HepG2 (cell line): ENCODE measurements around the gene NAT10. TPM values are rescaled to one million over a fixed set of nuclear protein-coding genes. Genes with fewer than 3 reads are reported as not detected.
A peak's percentile ranks its signal among the peaks of the same experiment; 100 is the strongest.
"Not testable (repeated sequence)": the region's sequence is repeated elsewhere in the genome, so short reads cannot be mapped to it uniquely, and the experiment has no call there.

Source experiments
- ATAC-seq: fragments of 200-7000 bp; cut with Tn5 transposase; 3 replicates; pipeline ENCODE4 v1.9.1; 2020; ENCODE audit warnings: mild to moderate bottlenecking, moderate library complexity
- BruUV-seq: library from RNA; stranded (reverse); fragments of 400-500 nt; replicated peaks from 2 replicates; lab custom pipeline; 2021; lab: Mats Ljungman, UMichigan
- CTCF ChIA-PET: fragments of 300-600 bp; formaldehyde crosslinking; extraction: SDS; loops from one replicate; lab custom pipeline; 2021; ENCODE audit warnings: low total read pairs, inconsistent platforms, low intra/inter-chr PET ratio; lab: Yijun Ruan, JAX
- POLR2A ChIA-PET: fragments of 350-600 bp; sonication (Branson Sonifier 250); formaldehyde crosslinking; loops from one replicate; lab custom pipeline; 2020; ENCODE audit warnings: antibody characterized with exemption, inconsistent platforms; lab: Yijun Ruan, JAX
- DNase-seq: peaks from one replicate; pipeline ENCODE4 v3.0.0-alpha.2; 2015; ENCODE audit warnings: low spot score
- FAIRE-seq: peaks from 3 replicates; lab custom pipeline; 2011; peaks lifted over from hg19 to GRCh38; lab: Jason Lieb, UNC
- H2AFZ ChIP-seq: one replicate; pipeline ENCODE4 v1.6.1; 2011; ENCODE audit warnings: low read length, inconsistent platforms
- H3K27ac ChIP-seq: fragments of 300-600 bp; 3 replicates; pipeline ENCODE4 v1.8.0; 2011; ENCODE audit warnings: mixed run types, mild to moderate bottlenecking, mixed read lengths, low read length, inconsistent platforms; ENCODE audit not compliant: insufficient read depth; ENCODE audit errors: extremely low read length
- H3K27me3 ChIP-seq, 2 experiments: fragments of 200-600 bp in 1 of 2; 2 replicates in 1 of 2; 3 replicates in 1 of 2; pipeline versions ENCODE4 v1.6.0 to v1.8.0; 2011; ENCODE audit warnings: low read length in 2 of 2, mild to moderate bottlenecking in 2 of 2, moderate library complexity in 2 of 2, inconsistent platforms in 1 of 2; ENCODE audit not compliant: insufficient read depth in 2 of 2, control insufficient read depth in 1 of 2
- H3K36me3 ChIP-seq, 2 experiments: fragments of 200-600 bp in 1 of 2; replicated peaks in 1 of 2; 2 replicates in 1 of 2; 3 replicates in 1 of 2; pipeline versions ENCODE4 v1.5.1 to v1.8.0; 2011; ENCODE audit warnings: low read length in 2 of 2, inconsistent platforms in 1 of 2; ENCODE audit not compliant: insufficient read depth in 2 of 2, control insufficient read depth in 1 of 2
- H3K4me1 ChIP-seq: 2 replicates; pipeline ENCODE4 v1.5.1; 2012; ENCODE audit warnings: low read length, inconsistent platforms; ENCODE audit not compliant: insufficient read depth
- H3K4me2 ChIP-seq: 2 replicates; pipeline ENCODE4 v1.6.0; 2011; ENCODE audit warnings: low read depth, low read length, inconsistent platforms
- H3K4me3 ChIP-seq, 3 experiments: fragments of 200-600 bp in 1 of 3; sonication (generic), shearing (Covaris generic) in 1 of 3; replicated peaks in 1 of 3; 2 replicates each; pipeline ENCODE4 v1.5.1; 2011 to 2016; ENCODE audit warnings: low read length in 3 of 3, inconsistent platforms in 2 of 3, low read depth in 2 of 3, mild to moderate bottlenecking in 2 of 3, control low read depth in 1 of 3, mixed read lengths in 1 of 3; ENCODE audit not compliant: insufficient read depth in 1 of 3
- H3K79me2 ChIP-seq: one replicate; pipeline ENCODE4 v1.6.1; 2011; ENCODE audit warnings: low read length, inconsistent platforms; ENCODE audit not compliant: insufficient read depth
- H3K9ac ChIP-seq: 2 replicates; pipeline ENCODE4 v1.6.0; 2011; ENCODE audit warnings: mild to moderate bottlenecking, low read depth, low read length, inconsistent platforms; ENCODE audit not compliant: insufficient read depth
- H3K9me3 ChIP-seq: 2 replicates; pipeline ENCODE4 v1.5.1; 2012; ENCODE audit warnings: mild to moderate bottlenecking, low read length
- H4K20me1 ChIP-seq: 2 replicates; pipeline ENCODE4 v1.6.0; 2011; ENCODE audit warnings: inconsistent platforms, mild to moderate bottlenecking, low read length, moderate library complexity; ENCODE audit not compliant: insufficient read depth
- HHEX ChIP-seq: IDR thresholded peaks from 2 replicates; pipeline ENCODE4 v1.6.1; 2016; ENCODE audit warnings: control low read depth
- PAF1 ChIP-seq: IDR thresholded peaks from 2 replicates; pipeline ENCODE4 v1.6.1; 2016; ENCODE audit warnings: missing genetic modification reagents, missing compliant biosample characterization
- SSRP1 ChIP-seq: IDR thresholded peaks from 2 replicates; pipeline ENCODE4 v1.6.1; 2016; ENCODE audit warnings: control low read depth
- ZNF552 ChIP-seq: sonication (generic); formaldehyde crosslinking; IDR thresholded peaks from 2 replicates; pipeline ENCODE4 v1.9.0; 2022; ENCODE audit warnings: missing genetic modification reagents, mild to moderate bottlenecking, borderline replicate concordance
- WGBS: methylation state at CpG from one replicate; pipeline ENCODE4 v1.1.6; 2017; ENCODE audit warnings: low lambda C conversion rate; 5-methylcytosine and 5-hydroxymethylcytosine counted together
- in situ Hi-C: cut with HindIII; loops from 2 replicates; pipeline ENCODE4 v1.10.0; 2017; ENCODE audit warnings: low pct_unique_long_range_greater_than_20kb; ENCODE audit not compliant: extremely low pct_ligation_motif_present
- intact Hi-C: fragments of 100-400 bp; cut with micrococcal nuclease; formaldehyde crosslinking; loops from one replicate; pipeline ENCODE4 v1.10.0; 2022; ENCODE audit not compliant: unreplicated experiment
- polyA plus RNA-seq, 8 experiments: library from polyadenylated mRNA; depleted of rRNA in 3 of 8; stranded (reverse) in 7 of 8; unstranded in 1 of 8; fragments of >200 nt; fragmentation: Illumina TruSeq in 4 of 8; extraction: Trizol in 4 of 8; gene quantifications; 2 replicates each; pipeline versions ENCODE4 v1.2.1 to v1.2.3, GENCODE V29; 2011 to 2016; ENCODE audit warnings: low read depth in 4 of 8, missing spikeins in 1 of 8, mixed read lengths in 1 of 8; ENCODE audit not compliant: insufficient read depth in 1 of 8
- total RNA-seq, 5 experiments: library from RNA; depleted of rRNA; stranded (reverse); fragments of >200 nt; fragmentation: Illumina TruSeq; extraction: Trizol; gene quantifications; 2 replicates each; pipeline ENCODE4 v1.2.3, GENCODE V29; 2016; ENCODE audit warnings: low read depth in 1 of 5
- TF ChIP-seq, protein P1 (sequence below): sonication (generic); formaldehyde crosslinking; IDR thresholded peaks from 2 replicates; pipeline ENCODE4 v1.9.0; 2021; ENCODE audit warnings: missing genetic modification reagents, borderline replicate concordance
- TF ChIP-seq, protein P2 (sequence below): IDR thresholded peaks from 2 replicates; pipeline ENCODE4 v1.6.1; 2012; ENCODE audit warnings: inconsistent platforms
- TF ChIP-seq, protein P3 (sequence below): IDR thresholded peaks from 2 replicates; pipeline ENCODE4 v1.6.1; 2016; ENCODE audit warnings: mild to moderate bottlenecking, missing biosample characterization, missing genetic modification reagents
- TF ChIP-seq, protein P4 (sequence below): sonication (generic); formaldehyde crosslinking; conservative IDR thresholded peaks from 2 replicates; pipeline ENCODE4 v1.4.0; 2020; ENCODE audit warnings: missing genetic modification reagents
- TF ChIP-seq, protein P5 (sequence below): sonication (generic); formaldehyde crosslinking; IDR thresholded peaks from 2 replicates; pipeline ENCODE4 v1.5.1; 2020; ENCODE audit warnings: missing genetic modification reagents, mild to moderate bottlenecking, borderline replicate concordance

The NAT10 gene
- total and polyA plus RNA-seq, 2 of the 13 experiments (the other 11 are each of a cell fraction or from before 2014, with no cell fraction given): 33.9 to 51.9 TPM

DNA sequence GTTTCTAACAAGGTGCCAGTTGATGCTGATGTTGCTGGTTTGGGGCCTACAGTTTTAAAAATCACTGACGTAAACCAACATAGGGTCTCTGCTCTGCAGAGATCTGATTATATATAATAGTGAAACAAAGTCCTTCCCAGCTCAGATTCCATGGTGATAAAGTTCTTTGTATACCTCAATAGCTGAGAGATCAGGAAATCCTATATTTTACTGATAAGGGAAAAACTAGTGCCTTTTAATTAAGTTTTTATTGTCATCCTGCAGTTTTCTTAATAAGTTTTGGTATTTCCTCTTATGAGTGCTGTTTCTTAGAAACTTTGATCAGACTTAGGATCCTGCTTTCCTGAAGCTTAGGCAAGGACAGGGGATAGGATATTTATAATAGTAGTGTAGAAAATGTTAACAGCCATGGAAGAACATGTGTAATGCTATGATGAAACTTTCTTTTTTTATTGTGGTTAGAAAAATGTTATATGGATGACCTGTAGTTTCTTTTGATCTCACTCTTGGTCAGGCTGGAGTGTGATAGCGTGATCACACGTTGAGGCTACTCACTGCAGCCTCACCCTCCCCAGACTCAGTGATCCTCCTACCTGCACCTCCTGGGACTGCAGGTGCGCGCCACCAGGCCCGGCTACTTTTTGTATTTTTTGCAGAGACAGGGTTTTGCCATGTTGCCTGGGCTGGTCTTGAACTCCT is 39.8 kb upstream of the NAT10 start:
- in situ Hi-C loops: no loop called here
- 98% methylated on average over 6 of the region's 6 CpGs for WGBS

DNA sequence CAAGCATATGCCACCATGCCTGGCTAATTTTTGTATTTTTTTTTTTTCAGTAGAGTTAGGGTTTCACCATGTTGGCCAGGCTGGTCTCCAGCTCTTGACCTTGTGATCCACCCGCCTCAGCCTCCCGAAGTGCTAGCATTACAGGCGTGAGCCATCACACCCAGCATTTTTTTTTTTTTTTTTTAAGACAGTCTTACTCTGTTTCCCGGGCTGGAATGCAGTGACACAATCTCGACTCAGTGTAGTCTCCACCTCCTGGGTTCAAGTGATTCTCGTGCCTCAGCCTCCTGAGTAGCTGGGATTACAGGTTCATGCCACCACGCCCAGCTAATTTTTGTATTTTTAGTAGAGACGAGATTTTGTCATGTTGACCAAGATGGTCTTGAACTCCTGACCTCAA is 38.7 kb upstream of the NAT10 start:
- 96% methylated on average over 8 of the region's 8 CpGs for WGBS
- CTCF ChIA-PET, H3K4me2 ChIP-seq, FAIRE-seq, H3K27me3 ChIP-seq, H3K9me3 ChIP-seq, H3K4me3 ChIP-seq, H2AFZ ChIP-seq, ATAC-seq, in situ Hi-C loops, H3K9ac ChIP-seq, BruUV-seq, intact Hi-C loops, DNase-seq, H3K27ac ChIP-seq, POLR2A ChIA-PET: not testable (repeated sequence)
- H4K20me1 ChIP-seq: peaks cover 79% of the 10 kb centered on the region
- H3K79me2 ChIP-seq: peaks cover 89% of the 10 kb centered on the region
- H3K36me3 ChIP-seq: peaks cover 0 to 32% of the 10 kb centered on the region in 2 experiments; a peak in 2 of 5 replicates
- peaks cover 14% of the 10 kb centered on the region for H3K4me1 ChIP-seq

More for the DNA sequence above, 39.8 kb upstream of the NAT10 start:
- Histone ChIP-seq H2AFZ (no peak overlapping the region), H3K36me3 (peaks cover 2 to 28% of the 10 kb centered on the region in 2 experiments; a peak in 4 of 5 replicates), H3K4me3 (no peak overlapping the region), H3K4me1 (peaks cover 14% of the 10 kb centered on the region), H3K9ac (no peak overlapping the region), H3K79me2 (peaks cover 90% of the 10 kb centered on the region), H4K20me1 (peaks cover 80% of the 10 kb centered on the region), H3K27me3 (no peaks in the 10 kb centered on the region), H3K9me3 (no peaks in the 10 kb centered on the region), H3K4me2 (no peak overlapping the region), H3K27ac (no peak overlapping the region)
- ATAC-seq (peak; percentile 53), FAIRE-seq (no peak), DNase-seq (no peak)
- intact Hi-C loops: no loop called here
- ChIA-PET POLR2A (no interaction called here), CTCF (no interaction called here)
- BruUV-seq: no TSS peak
- TF ChIP-seq SSRP1 (CRISPR knock-in tag) (no peak), HHEX (CRISPR knock-in tag) (no peak), PAF1 (CRISPR knock-in tag) (no peak), ZNF552 (CRISPR knock-in tag) (no peak)
- TF ChIP-seq, protein P1, sequence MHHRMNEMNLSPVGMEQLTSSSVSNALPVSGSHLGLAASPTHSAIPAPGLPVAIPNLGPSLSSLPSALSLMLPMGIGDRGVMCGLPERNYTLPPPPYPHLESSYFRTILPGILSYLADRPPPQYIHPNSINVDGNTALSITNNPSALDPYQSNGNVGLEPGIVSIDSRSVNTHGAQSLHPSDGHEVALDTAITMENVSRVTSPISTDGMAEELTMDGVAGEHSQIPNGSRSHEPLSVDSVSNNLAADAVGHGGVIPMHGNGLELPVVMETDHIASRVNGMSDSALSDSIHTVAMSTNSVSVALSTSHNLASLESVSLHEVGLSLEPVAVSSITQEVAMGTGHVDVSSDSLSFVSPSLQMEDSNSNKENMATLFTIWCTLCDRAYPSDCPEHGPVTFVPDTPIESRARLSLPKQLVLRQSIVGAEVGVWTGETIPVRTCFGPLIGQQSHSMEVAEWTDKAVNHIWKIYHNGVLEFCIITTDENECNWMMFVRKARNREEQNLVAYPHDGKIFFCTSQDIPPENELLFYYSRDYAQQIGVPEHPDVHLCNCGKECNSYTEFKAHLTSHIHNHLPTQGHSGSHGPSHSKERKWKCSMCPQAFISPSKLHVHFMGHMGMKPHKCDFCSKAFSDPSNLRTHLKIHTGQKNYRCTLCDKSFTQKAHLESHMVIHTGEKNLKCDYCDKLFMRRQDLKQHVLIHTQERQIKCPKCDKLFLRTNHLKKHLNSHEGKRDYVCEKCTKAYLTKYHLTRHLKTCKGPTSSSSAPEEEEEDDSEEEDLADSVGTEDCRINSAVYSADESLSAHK (CRISPR knock-in tag): no peak
- TF ChIP-seq, protein P2, sequence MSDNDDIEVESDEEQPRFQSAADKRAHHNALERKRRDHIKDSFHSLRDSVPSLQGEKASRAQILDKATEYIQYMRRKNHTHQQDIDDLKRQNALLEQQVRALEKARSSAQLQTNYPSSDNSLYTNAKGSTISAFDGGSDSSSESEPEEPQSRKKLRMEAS: no peak
- TF ChIP-seq, protein P3, sequence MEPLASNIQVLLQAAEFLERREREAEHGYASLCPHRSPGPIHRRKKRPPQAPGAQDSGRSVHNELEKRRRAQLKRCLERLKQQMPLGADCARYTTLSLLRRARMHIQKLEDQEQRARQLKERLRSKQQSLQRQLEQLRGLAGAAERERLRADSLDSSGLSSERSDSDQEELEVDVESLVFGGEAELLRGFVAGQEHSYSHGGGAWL (CRISPR knock-in tag): no peak
- TF ChIP-seq, protein P4, sequence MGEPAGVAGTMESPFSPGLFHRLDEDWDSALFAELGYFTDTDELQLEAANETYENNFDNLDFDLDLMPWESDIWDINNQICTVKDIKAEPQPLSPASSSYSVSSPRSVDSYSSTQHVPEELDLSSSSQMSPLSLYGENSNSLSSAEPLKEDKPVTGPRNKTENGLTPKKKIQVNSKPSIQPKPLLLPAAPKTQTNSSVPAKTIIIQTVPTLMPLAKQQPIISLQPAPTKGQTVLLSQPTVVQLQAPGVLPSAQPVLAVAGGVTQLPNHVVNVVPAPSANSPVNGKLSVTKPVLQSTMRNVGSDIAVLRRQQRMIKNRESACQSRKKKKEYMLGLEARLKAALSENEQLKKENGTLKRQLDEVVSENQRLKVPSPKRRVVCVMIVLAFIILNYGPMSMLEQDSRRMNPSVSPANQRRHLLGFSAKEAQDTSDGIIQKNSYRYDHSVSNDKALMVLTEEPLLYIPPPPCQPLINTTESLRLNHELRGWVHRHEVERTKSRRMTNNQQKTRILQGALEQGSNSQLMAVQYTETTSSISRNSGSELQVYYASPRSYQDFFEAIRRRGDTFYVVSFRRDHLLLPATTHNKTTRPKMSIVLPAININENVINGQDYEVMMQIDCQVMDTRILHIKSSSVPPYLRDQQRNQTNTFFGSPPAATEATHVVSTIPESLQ (CRISPR knock-in tag): no peak
- TF ChIP-seq, protein P5, sequence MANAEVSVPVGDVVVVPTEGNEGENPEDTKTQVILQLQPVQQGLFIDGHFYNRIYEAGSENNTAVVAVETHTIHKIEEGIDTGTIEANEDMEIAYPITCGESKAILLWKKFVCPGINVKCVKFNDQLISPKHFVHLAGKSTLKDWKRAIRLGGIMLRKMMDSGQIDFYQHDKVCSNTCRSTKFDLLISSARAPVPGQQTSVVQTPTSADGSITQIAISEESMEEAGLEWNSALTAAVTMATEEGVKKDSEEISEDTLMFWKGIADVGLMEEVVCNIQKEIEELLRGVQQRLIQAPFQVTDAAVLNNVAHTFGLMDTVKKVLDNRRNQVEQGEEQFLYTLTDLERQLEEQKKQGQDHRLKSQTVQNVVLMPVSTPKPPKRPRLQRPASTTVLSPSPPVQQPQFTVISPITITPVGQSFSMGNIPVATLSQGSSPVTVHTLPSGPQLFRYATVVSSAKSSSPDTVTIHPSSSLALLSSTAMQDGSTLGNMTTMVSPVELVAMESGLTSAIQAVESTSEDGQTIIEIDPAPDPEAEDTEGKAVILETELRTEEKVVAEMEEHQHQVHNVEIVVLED: no peak
